Psoas muscle (tissue), 8 donors: Measurements from ENCODE around the gene MILR1. TPM values are rescaled to one million over a fixed set of nuclear protein-coding genes. Genes with fewer than 3 reads are reported as not detected.

Experiments used
- ATAC-seq, 4 donors: fragments of 200-7000 bp; cut with Tn5 transposase; one replicate each; pipeline ENCODE4 v1.9.1; 2020; ENCODE audit warnings: moderate library complexity in 3 of 4, mild to moderate bottlenecking in 2 of 4
- DNase-seq, 2 donors: peaks; one replicate each; pipeline ENCODE4 v3.0.0-alpha.2; 2020
- H3K27ac ChIP-seq: fragments of 200-600 bp; one replicate; pipeline ENCODE4 v1.8.0; 2022
- H3K27me3 ChIP-seq, 3 donors: fragments of 200-600 bp in 1 of 3; one replicate each; pipeline versions ENCODE4 v1.6.1 to v1.8.0; 2013 to 2022; ENCODE audit warnings: low read length in 2 of 3, mild to moderate bottlenecking in 2 of 3, moderate library complexity in 1 of 3; ENCODE audit not compliant: insufficient read depth in 3 of 3
- H3K36me3 ChIP-seq, 2 donors: fragments of 200-600 bp in 1 of 2; one replicate each; pipeline versions ENCODE4 v1.6.1 to v1.8.0; 2013 to 2022; ENCODE audit warnings: low read depth in 1 of 2, mild to moderate bottlenecking in 1 of 2, moderate library complexity in 1 of 2; ENCODE audit not compliant: insufficient read depth in 1 of 2
- H3K4me1 ChIP-seq: fragments of 200-600 bp; one replicate; pipeline ENCODE4 v1.8.0; 2022
- H3K4me3 ChIP-seq: fragments of 200-600 bp; one replicate; pipeline ENCODE4 v1.8.0; 2022; ENCODE audit warnings: mild to moderate bottlenecking
- H3K9me3 ChIP-seq: fragments of 200-600 bp; one replicate; pipeline ENCODE4 v1.8.0; 2022
- CTCF ChIP-seq: fragments of 200-600 bp; IDR thresholded peaks from one replicate; pipeline ENCODE4 v1.8.0; 2022; ENCODE audit warnings: antibody characterized with exemption
- WGBS, 3 donors: extraction: QIAGEN DNeasy Blood & Tissue Kit; methylation state at CpG; one replicate each; pipeline versions ENCODE4 v1.1.6 to v1.1.7; 2013; 5-methylcytosine and 5-hydroxymethylcytosine counted together
- intact Hi-C, 2 donors: fragments of 100-400 bp; cut with DNase I; formaldehyde crosslinking; loops; one replicate each; pipeline versions ENCODE4 v1.11.0 to v1.14.2; 2022
- polyA plus RNA-seq, 3 donors: library from polyadenylated mRNA; stranded (reverse); fragments of 200-250 nt; gene quantifications; one replicate each; pipeline ENCODE4 v1.2.3, GENCODE V29; 2013
- total RNA-seq, 4 donors: library from RNA; stranded (reverse); fragmentation: NEBNext Ultra II Directional in 2 of 4; extraction: Animal tissue kit (Norgen Biotek cat#: 25700) in 2 of 4; gene quantifications; one replicate each; pipeline versions ENCODE4 v1.2.1 to v1.2.4, GENCODE V29; 2021 to 2023
- donor health status: healthy with polysubstance abuse.
- donor health status: DM: no; HTN: no; CAD: no; lungs with moderate emphysema.
- donor health status: Bipolar disorder and iron deficiency.
- donor health status: healthy.
- donor health status: DM: yes; HTN: yes; CAD: no.
- donor health status: DM: no; HTN: no; CAD: no.
- donor health status: DM: no; HTN: no; CAD: no.
- donor health status: DM: yes; HTN: yes; CAD: no.

MILR1 gene
- total and polyA plus RNA-seq, 7 donors = 0.61 to 1.3 (median 1.1) TPM

GRCh38 chr17:64410750-64411490, 38.0 kb upstream of the MILR1 start:
- no peaks in the 10 kb centered on the region for H3K36me3 ChIP-seq
- no peaks in the 10 kb centered on the region for H3K27me3 ChIP-seq
- no peaks in the 10 kb centered on the region for H3K9me3 ChIP-seq
- peak in 1 of 4 donors; percentile 25 for ATAC-seq
- no peak for DNase-seq
- no peak for TF ChIP-seq CTCF
- intact Hi-C loops = no loop called here
- no peak overlapping the region for H3K27ac ChIP-seq
- 88 to 95% (median 93%) methylated on average over 4 of the region's 4 CpGs for WGBS, 3 donors
- no peak overlapping the region for H3K4me3 ChIP-seq
- H3K4me1 ChIP-seq = no peaks in the 10 kb centered on the region

- peak overlapping the region; percentile 34 for H3K4me3 ChIP-seq
- 43 to 45% (median 43%) methylated on average over 22 to 24 of the region's 24 CpGs for WGBS, 3 donors
- peak; percentile 50 to 65 for DNase-seq
- ATAC-seq = peak in 3 of 4 donors; percentile 48 to 56 (median 53)
- no peaks in the 10 kb centered on the region for H3K27me3 ChIP-seq
- no peak for TF ChIP-seq CTCF
- H3K4me1 ChIP-seq = no peaks in the 10 kb centered on the region
- H3K27ac ChIP-seq = peak overlapping the region; percentile 58
- no peaks in the 10 kb centered on the region for H3K9me3 ChIP-seq
- no peaks in the 10 kb centered on the region for H3K36me3 ChIP-seq
- intact Hi-C loops = no loop called here
These were observed 36.7 kb upstream of the MILR1 start for GRCh38 chr17:64411999-64412771.

GRCh38 chr17:64412944-64413381, 36.0 kb upstream of the MILR1 start:
- H3K27ac ChIP-seq = no peak overlapping the region
- TF ChIP-seq CTCF = no peak
- H3K4me3 ChIP-seq = peak overlapping the region; percentile 34

GRCh38 chr17:64413513-64413912, 35.4 kb upstream of the MILR1 start:
- Histone ChIP-seq H3K27ac (no peak overlapping the region), H3K4me3 (no peak overlapping the region)
- WGBS, 3 donors = 64 to 78% (median 66%) methylated on average over 4 of the region's 4 CpGs

More at GRCh38 chr17:64412944-64413381, 36.0 kb upstream of the MILR1 start:
- WGBS, 3 donors = 95 to 100% (median 98%) methylated on average over 2 of the region's 2 CpGs
- ATAC-seq = no peak
- Histone ChIP-seq H3K27me3 (no peaks in the 10 kb centered on the region), H3K36me3 (no peaks in the 10 kb centered on the region), H3K4me1 (no peaks in the 10 kb centered on the region), H3K9me3 (no peaks in the 10 kb centered on the region)
- DNase-seq = no peak
- intact Hi-C loops = no loop called here

More at GRCh38 chr17:64413513-64413912, 35.4 kb upstream of the MILR1 start:
- intact Hi-C loops = no loop called here
- TF ChIP-seq CTCF = no peak
- no peak for DNase-seq
- no peak for ATAC-seq
- no peaks in the 10 kb centered on the region for H3K9me3 ChIP-seq
- H3K36me3 ChIP-seq = no peaks in the 10 kb centered on the region
- no peaks in the 10 kb centered on the region for H3K27me3 ChIP-seq
- no peaks in the 10 kb centered on the region for H3K4me1 ChIP-seq
